ENCODE measurements around the gene AUTS2.

AUTS2 gene
- total RNA-seq: 1.1 to 10.8 (median 1.9) reads per million in 17 experiments

GRCh38 chr7:69598081-69598486 is at the start of gene AUTS2:
Gene AUTS2 (plus strand): TSS chr7:69598475. CDS start chr7:69599654, 1,179 bp downstream.
- DNase-seq: peak; percentile 70 to 88 (median 74)

DNA sequence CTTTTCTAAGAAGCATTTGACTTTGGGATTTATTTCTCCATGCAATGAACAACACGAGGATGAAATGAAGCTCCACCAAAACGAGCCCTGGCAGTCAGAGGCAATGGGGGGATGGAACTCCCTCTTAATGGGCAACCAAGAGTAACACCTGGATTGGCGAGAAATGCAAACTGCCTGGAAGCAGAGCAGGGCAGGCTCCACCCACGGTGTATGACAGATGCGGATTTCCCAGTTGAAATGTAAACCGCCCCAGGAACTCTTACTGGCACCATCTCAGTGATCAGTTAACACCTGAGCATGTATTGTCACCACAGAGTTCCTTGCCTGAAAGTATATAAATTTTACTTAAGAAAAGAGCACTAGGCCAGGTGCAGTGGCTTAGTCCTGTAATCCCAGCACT is 47.3 kb upstream of the AUTS2 start:
- DNase-seq: no peak

- no peak for DNase-seq
These were observed 45.1 kb upstream of the AUTS2 start for GRCh38 chr7:69553190-69553589.

DNA sequence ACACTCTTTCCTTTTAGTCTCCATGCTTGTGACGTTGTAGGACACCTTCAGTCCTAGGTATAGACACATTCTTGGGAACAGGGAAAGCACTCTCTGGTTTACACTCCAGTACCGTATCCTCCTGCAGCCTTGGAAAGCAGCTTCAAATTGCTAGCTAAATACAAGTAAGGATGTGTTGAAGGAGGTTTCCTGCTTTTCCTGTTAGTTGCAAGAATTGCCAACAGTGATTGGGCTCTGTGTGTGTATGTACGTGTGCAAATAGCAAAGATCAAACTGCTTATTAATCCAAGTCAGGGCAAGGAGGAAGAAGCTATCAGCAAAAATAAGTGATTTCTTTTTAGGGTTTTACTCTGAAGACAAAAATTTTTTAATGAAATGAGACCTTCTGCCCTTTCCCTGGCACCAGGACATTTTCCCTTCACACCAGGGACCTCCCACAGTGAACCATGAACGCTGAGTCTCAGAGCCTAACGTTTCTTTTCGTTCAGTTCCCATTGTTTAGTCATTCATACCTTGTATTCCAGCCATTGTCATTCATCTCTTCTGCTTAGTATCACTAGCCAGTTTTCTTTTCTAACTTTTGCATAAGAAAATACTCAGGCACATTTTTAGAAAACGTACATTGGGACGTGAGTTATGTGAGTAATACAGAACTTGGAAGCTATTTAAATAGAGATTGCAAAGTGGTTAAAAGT is 36.9 kb upstream of the AUTS2 start:
- DNase-seq: no peak

GRCh38 chr7:69564454-69565417 is 33.5 kb upstream of the AUTS2 start:
- DNase-seq: peak in 1 of 4 experiments; percentile 2

DNA sequence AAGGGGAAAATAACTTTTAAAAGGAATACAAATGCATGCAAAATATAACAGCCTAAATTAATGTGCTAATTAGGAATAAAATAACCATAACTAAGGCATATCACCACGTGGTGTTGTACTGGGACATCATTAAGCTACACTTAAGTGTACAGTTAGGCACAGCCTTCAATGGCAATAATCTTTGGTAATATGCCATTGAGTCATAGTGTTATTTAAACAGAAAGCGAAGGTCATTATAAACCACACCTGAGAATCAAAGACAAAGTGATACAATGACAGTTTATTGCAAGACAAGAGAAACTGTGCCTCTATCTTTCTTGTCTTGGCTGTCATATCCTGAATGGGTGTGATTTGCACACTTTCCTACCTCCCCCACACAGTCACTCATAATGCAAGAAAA is 30.5 kb upstream of the AUTS2 start:
- no peak for DNase-seq

DNA sequence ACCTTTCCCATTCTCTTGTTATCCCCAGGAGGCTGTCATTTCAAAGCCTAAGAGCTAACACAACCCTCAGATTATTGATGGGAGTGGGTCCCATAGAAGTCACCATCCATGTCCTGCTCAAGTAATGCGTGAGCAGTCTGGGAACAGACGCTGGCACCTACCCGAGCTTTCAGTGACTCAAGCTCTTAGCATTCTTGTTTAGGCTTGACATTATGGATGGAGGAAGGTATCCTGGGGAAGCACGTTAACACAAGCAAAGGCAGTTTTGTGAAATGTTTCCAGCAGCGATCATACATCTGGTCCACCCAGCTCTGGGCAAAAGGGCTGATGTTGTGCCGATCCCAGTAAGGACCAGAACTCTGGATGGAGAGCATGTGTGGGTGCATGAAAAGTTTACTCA is 30.0 kb upstream of the AUTS2 start:
- DNase-seq: no peak

GRCh38 chr7:69575651-69576050 is 22.6 kb upstream of the AUTS2 start:
- DNase-seq: no peak

- no peak for DNase-seq
These were observed 21.1 kb upstream of the AUTS2 start for GRCh38 chr7:69577221-69577620.

GRCh38 chr7:69585169-69585568 is 13.1 kb upstream of the AUTS2 start:
- DNase-seq: no peak

GRCh38 chr7:69586321-69586720 is 12.0 kb upstream of the AUTS2 start:
- DNase-seq: no peak

- no peak for DNase-seq
These were observed 9.5 kb upstream of the AUTS2 start for GRCh38 chr7:69588773-69589172.

GRCh38 chr7:69591805-69592204 is 6.5 kb upstream of the AUTS2 start:
- no peak for DNase-seq

- no peak for DNase-seq
These were observed 4.8 kb upstream of the AUTS2 start for GRCh38 chr7:69593511-69593910.

DNA sequence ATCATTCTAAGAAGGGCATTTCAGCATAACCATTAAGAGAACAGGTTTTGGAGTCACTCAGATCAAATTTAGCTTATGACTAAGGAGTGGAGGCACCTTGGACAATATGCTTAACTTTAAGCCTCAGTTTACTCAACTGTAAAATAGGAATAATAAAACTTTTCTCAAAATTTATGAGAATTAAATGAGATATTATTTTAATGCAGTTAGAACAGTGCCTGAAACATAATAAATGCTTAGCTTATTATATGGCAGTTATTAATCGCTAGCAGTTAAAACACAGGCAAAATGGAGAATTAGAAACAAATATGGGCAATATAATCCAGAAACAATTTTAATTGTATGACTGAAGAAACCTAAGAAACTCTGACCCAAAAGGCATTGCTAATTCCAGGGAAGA is 2.9 kb upstream of the AUTS2 start:
- DNase-seq: no peak

- no peak for DNase-seq
These were observed 2.2 kb upstream of the AUTS2 start for GRCh38 chr7:69596056-69596455.

DNA sequence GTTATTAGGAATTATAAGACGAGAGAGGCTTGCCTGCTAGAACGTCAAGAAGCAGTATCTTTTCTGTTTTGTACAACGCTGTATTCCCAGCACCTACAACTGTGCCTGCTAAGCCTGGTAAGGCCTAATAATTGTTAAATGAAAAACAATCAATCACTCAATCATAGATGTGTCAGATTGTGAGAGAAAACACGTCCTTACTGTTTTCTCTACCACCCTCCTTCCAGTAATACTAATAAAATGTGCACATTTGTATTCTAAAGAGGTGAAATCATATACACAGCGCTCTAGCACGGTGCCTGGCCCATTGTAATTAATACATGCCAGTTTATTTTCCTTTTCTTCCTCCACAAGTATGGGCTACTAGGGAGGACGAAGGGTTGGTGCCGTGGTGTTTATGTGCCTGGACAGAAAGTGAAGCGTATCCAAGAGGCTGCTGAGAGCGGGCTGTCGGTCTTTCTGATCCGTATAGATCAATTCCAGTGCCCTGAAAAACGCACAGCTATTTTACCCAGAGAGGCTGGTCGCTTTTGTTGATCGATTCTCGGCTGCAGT is 1.5 kb upstream of the AUTS2 start:
- peak in 1 of 4 experiments; percentile 5 for DNase-seq

DNA sequence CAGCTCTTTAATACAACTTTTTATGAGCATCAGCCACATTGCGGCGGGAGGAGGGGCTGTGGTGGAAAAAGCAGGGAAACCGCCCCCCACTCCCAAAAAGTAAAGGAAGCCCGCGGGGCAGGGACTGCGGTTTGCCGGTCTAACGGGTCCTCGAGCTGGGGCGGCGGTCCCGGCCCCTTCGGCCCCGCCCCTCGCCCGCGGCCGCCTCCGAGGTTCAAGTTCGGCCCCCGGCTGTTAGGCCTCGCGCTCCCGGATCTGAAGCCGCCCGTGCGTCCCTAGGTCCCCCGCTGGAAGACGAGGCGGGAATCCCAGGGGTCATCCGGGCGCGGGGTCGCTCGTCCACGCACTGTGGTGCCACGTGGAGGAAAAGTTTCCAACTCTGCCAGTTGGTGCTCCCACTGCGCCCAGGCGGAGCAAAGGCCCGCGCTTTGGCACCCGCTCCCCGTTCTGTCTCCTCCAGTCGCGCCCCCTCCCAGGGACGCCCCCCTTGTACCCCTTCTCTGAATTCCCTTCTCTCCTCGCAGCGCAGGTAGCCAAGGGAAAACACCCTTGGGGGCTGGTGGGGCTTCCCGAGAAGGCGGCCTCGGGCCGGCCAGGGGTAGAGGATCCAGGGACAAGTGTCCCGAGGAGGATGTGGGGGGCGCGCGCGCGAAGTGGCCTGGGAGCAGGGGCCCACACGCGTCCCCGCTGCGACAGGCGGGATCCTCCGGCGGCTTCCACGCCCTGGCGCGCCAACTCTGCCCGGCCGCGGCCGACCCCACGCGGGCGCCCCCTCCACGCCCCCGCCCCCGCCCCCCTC is 798 bp upstream of the AUTS2 start:
- peak in 2 of 4 experiments; percentile 4 to 34 for DNase-seq

- DNase-seq: peak in 2 of 4 experiments; percentile 37
These were observed 411 bp downstream of the AUTS2 start for GRCh38 chr7:69598487-69599285.

GRCh38 chr7:69599286-69599954 is 1.1 kb downstream of the AUTS2 start:
- DNase-seq: peak in 3 of 4 experiments; percentile 3 to 42 (median 16)
